Stimulated activated CD4-positive, alpha-beta T cell treated with anti-CD3 and anti-CD28 coated beads, Interleukin-1b, Interleukin-23, amount 100 ng/mL, for 1 hour (primary cell): ENCODE measurements around the gene PSMF1.
A peak's percentile ranks its signal among the peaks of the same experiment; 100 is the strongest.

Experiments
- DNase-seq, 2 donors: peaks; one replicate each; pipeline ENCODE4 v3.0.0-alpha.2; 2020; ENCODE audit warnings: low read depth in 2 of 2

The PSMF1 gene

DNA sequence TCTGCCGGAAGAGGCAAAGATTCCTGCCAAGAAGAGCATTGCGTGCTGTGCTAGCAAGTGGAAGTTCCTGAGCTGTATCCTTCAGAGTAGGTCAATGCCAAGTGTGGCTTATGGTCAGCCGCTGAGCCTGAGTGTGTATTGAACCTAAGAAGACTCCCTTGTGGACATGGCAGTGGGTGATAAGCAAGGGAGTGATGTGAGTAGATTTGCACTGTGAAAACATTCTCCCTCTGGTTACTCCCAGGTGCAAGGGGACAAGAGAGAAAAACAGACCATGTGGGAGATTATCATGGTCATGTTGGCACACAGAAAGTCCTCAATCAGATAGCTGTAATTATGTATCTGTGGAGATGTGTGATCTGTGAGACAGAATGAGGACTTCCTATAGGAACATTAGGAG lies 72.4 kb downstream of the PSMF1 start:
- DNase-seq, result no peak

DNA sequence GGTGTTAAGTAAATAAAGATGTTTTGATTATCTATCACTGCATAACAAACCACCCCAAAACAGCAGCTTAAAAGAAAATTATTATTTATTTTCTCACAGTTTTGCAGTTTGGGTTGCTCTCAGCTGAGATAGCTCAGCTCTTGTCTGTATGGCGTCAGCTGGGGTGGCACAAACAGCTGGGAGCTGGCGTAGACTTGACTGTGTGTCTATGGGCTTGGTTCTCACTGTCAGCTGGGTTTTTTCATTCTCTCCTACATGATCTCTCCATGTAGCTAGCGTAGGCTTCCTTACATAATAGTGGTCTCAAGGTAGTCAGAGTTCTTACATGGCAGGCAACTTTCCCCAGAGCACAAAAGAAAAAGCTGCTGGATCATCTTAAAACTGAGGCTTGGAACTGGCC lies 72.9 kb downstream of the PSMF1 start:
- no peak for DNase-seq

DNA sequence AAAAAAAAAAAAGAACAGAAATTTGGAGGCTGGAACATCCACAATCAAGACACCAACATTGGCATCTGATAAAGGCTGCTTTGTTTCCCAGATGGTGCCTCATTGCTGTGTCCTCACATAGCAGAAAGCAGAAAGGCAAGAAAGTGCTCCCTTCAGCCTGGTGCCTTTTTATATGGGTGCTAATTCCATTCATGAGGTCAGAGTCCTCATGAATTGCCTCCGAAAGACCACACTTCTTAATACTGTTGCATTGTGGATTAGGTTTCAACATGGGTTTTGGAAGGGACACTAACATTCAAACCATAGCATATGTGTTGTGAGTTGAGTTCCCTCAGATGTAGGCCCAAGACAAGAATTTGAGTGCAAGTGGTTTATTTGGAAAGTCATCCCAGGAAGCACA lies 76.8 kb downstream of the PSMF1 start:
- no peak for DNase-seq

DNA sequence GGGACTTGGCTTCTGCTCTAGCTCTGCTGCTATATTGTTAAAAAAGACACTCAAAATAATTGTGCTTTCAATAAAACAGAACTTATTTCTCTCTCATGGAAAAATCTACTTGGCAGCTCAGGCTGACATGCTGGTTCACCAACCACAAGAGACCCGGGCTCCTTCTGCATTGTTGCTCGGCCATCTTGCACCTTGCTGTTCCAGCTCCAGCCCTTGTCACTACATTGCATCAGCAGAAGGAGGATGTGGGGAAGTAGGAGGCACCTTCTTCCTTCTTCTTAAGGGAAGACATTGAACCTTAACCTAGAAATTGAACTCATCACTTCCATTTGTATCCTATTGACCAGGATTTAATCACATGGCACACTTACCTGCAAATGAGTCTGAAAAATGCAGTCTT lies 78.2 kb downstream of the PSMF1 start:
- DNase-seq, result no peak

DNA sequence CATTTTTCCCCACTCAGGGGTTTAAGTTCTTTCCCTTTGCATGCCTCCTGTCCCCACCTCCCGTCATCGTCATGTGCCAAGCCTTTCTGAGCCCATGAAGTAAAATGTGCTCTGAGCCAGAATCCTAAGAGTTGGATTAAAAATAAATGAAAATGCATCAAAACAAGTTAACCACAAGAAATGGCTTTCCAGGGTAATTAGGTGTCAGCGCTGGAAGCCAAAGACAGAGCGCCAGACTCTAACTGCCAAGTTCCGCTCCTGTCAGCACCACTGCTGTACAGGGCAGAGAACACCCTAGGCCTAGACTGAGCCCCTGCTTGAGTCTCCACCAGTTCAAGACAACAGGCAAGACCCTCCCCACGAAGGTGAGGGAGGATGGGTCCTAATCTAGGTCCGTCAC lies 79.4 kb downstream of the PSMF1 start:
- DNase-seq, result no peak

DNA sequence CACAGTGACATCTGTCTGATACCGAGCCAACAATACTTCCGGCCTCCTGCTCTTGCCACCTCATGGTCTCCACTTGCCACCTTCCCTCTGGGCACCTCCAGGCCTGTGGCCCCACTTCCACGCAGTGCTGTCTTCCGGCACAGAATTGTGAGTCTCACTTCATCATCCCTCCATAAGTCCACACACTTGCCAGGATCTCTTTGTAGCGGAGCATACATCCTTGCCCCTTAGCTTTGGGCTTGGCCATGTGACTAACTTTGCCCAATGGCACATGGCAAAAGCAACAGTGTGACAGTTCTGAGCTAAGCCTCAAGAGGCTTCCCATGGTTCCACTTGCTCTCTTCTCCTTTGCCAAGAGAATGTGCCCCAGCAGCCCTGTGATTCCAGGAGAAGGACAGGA lies 80.3 kb downstream of the PSMF1 start:
- no peak for DNase-seq

DNA sequence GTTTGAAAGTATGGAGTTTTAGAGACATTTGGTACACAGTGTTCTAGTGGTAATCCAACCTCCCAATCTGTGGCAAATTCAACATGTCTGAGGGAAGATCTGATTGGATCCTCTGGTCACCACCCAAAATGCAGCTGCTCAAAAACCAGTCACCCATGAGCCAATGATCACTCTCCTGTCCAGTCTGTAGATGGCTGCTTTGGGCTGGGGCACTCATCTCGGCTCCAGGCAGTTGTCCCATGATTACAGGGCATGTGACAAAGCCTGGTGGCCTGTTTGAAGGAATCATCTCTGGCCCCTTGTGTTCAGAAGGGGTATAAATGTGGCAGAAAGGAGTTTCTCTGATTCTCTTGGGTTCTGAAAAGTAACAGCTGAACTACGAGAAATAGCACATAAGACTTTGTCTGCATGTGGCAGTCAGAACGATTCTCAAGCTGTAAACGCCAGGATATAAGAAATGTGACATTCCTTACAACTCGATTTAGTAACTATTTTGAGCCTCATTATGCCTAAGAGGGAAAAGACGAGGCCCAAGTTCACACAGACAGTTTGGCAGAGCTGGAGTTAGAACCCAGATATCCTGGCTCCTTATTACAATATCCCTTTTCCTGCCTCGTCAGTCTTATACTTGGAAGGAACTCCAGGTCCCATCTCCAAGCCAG lies 80.9 kb downstream of the PSMF1 start:
- DNase-seq, result no peak

DNA sequence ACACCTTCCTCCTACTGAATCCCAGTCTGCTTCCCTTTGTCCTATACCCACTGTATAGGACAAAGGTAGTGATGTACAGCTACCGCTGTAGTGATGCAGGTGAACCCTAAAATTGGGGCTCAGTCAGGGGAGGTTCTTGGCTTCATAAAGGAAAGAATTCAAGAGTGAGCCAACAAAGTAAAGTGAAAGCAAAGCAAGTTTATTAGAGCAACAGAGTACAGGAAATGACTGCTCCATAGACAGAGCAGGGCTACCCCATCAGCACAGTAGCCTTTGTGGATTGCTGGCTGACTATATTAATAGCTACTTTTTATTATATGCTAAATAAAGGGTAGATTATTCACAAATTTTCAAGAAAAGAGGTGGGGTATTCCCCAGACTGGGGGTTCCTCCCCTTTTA lies 81.6 kb downstream of the PSMF1 start:
- no peak for DNase-seq

DNA sequence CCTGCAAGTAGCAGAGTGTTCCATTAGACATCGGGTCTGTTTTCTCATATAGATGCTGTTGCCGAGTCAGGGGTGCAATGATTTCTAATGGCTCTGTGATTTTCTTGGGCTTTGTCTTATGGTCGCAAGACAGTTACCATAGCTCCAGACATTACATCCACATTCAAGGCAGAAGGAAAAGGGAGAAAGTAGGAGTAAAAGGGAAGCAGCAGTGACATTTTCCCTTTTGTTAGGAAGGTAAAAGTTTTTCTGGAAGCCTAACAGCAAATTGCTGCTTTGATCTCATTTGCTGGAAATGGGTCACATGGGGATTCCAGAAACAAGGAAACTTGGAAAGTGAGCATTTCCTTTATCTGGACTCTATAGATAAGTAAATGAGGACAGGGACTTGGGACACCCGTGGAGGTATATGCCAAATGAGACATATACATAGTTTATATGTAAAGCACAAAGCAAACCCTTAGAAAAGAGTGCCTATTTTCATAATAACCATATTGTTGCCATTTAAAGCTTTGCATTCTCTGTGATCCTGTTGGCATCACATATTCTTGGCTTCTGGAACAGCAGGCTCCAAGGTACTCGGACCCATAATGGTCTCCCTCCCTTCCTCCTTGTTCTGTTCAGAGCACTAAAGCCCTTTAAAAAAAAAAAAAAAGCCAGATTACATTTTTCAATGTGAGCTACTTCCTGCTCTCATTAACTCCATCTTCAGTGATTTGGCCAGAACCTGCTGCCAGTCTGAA lies 84.5 kb downstream of the PSMF1 start, which contains the start of gene C20orf202:
Gene C20orf202 (plus strand): TSS at position 693 of the 743 bp plus-strand sequence. CDS start 132 bp downstream, outside the sequence.
- no peak for DNase-seq

DNA sequence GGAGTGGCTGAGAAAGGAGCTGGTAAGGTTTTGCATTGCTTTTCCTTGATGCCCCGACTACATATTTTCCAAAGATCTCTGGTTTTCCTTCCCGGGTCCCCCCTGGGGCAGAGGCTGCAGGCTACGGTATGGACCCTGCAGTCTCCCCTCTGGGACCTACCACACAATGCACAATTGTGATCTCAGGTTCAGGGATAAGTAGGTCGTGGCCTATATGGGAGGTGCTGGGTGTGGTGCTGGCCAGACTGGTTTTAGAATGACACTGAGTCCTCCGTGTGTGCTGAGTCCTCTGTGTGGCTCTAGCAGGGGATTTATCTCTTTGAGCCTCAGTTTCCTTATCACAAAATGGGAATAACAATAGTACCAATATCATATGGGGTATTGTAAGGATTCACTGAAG lies 85.2 kb downstream of the PSMF1 start:
- no peak for DNase-seq

DNA sequence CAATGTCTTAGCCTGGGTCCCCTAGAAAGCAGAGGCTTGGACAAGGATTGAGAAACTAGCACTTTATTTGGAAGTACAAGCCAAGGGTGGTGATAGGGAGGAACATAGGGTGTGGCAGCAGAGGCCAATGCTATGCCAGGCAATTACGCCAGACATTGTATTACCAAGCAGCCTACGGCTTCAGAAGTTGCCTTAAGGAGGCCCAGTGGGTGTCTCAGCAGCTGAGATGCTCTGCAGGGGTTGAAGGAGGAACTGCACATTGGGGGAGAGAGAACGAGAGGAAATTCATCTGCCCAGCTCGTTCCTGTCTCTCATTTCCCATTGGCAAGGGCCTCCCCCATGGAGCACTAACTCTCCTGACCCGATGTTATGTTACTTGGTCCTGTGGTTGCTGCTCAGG lies 85.7 kb downstream of the PSMF1 start:
- DNase-seq, result no peak

DNA sequence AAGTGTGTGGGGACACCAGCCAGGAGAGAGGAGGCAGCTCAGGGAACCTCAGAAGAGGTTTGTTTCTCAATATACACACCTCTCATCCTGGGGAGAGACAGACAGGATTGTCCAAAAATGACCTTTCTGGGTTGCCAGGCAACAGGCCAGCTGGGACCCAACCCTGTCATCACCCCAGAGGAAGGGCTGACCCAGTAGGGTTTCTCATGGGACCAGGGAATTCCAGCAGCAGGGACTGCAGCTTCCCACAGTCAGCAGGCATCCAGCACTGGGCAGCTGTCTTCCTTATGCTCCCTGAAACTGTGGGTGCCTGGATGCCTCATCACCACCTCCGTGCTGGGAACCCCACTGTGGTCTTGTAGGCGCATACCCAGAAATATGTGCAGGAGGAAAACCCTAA lies 86.2 kb downstream of the PSMF1 start:
- DNase-seq, result no peak

DNA sequence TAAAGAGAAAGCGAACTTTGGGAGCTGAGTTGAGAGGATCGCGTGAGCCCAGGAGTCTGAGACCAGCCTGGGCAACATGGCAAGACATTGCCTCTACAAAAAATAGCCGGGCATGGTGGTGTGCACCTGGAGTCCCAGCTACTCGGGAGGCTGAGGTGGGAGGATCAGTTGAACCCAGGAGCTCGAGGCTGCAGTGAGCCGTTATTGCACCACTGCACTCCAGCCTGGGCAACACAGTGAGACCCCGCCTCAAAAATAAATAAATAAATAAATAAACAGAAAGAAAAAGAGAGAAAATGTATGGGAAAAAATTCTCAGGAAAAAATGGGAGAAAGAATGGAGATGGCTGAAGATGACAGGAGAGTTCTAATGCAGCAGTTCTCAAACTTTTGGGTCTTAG lies 87.4 kb downstream of the PSMF1 start:
- no peak for DNase-seq

DNA sequence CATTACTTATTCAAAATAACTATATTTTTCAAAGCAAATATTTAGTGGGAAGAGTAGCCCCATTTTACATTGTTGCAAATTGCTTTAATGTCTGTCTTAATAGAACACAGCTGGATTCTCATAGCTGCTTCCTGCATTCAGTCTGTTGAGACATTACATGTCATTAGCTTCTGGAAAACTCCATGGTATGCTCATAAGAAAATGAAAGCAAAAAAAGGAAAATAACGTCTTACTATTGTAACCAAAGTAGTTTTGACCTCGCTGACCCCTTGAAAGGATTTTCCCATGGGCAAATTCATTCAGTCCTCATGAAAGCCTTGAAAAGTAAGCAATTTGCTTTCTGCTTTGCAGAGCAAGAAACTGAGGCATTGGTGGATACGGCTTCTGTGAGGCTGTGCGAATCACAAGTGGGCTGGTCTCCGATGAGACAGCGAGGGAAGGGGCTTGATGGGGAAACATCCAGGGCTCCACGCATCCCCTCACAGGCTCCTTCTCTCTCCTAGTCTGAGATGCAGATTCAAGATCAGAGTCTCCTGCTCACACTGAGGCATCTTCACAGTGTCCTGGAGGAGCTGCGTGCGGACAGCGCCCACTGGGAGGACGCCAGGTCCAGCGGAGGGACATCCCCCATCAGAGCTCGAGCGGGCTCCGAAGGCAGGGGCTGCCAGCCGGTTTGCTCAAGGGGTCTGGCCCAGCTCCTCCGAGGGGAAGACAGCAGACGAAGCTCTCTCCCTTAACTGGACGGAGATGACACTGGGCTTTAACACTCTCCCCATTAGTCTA lies 88.2 kb downstream of the PSMF1 start:
- no peak for DNase-seq

DNA sequence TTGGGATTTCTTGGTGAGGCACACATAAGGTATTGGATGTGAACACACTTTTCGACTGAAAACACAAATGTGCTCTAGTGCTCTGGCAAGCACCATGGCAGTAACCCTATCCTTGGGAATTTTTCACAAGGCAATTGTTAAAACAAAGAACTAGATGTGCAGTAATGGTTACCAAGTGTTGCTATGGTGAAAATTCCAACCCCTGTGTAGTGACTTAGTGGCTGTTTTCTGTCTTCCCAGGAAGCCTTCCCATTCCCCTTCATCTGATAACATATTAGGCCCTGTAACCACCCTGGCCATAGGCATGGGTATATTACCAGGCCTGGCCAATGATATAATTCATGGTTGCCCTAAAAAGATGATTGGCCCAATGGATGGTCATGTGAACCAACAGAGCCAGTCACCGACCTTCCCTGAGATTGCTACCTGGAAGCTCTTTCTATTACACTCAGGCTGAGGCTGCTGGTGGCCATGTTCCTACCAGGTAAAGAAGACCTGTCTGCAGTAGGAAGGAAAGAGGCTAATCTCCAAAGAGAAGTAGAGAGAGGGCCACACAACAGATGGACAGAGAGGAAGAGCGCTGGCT lies 89.0 kb downstream of the PSMF1 start:
- no peak for DNase-seq

DNA sequence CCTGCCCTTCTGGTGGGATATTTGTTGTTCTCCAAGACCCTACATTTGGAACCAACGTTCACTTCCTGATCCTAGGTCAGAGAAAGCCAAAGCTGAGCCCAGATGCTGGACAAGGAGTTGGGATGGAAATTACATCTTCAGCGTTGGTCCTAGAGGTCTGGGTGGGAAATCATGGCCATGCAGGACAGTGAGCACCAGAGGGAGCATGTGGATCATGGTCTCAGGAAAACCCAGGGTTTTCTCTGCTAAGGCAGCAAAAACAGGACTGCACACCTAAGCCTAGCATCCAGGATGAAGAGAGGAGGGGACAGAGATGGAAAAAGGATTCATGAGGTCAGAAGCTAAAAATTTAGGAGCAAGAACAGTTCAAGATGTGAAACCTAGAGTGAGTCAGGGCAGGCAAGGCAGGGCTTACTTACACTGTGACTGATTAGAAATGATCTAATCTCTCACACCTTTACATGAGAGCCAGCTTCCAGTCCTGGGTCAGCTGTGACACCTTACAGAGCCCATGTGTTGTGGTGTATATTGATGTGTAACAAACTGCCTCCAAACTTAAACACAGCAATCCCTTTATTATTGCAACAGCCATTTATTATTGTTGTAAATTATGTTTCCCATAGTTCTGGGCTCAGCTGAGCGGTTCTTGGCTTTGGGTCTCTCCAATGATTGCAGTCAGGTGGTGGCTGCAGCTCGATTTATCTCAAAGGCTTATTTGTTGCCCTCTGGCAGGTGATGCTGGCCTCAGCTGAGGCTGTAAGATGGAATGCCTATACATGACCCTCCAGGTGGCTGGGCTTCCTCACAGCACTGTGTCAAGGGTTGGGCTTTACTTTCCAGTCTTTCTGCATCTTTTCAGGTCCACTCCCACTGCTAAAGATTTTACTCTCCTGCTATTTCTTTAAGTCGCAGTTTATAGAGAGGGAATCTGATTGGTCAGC lies 91.3 kb downstream of the PSMF1 start:
- no peak for DNase-seq

DNA sequence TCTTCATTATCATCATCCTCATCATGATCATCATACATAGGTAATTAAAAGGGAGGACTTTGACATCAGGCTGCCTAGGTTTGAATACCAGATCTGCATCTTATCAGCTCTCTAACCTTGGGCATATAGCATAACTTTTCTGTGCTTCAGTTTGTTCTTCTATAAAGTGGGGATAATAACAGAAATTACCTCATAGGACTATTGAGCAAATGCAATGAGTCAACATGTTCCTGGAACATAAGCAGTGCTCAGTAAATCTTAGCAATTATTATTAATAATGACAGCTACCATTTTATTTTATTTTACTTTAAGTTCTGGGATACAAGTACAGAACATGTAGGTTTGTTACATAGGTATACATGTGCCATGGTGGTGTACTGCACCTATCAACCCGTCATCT lies 92.1 kb downstream of the PSMF1 start:
- DNase-seq, result no peak

DNA sequence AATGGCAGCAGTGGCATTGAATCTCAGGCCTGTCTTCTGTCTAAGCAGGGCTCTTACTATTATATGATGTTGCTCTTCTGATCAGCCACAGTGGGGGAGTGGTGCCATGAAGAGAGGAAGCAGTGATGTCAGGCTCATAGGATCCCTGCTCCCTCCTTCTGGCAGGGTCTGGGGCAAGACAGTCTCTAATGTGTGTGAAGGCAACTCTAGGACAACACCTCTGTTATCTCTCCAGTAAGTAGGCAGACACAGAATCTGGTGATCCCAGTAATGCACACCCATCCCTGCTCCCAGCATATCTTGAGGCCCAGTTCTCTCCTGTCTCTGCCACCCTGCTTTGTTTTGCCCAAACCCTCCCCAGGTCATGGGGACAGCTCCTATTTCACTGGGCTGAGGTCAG lies 93.6 kb downstream of the PSMF1 start:
- no peak for DNase-seq

DNA sequence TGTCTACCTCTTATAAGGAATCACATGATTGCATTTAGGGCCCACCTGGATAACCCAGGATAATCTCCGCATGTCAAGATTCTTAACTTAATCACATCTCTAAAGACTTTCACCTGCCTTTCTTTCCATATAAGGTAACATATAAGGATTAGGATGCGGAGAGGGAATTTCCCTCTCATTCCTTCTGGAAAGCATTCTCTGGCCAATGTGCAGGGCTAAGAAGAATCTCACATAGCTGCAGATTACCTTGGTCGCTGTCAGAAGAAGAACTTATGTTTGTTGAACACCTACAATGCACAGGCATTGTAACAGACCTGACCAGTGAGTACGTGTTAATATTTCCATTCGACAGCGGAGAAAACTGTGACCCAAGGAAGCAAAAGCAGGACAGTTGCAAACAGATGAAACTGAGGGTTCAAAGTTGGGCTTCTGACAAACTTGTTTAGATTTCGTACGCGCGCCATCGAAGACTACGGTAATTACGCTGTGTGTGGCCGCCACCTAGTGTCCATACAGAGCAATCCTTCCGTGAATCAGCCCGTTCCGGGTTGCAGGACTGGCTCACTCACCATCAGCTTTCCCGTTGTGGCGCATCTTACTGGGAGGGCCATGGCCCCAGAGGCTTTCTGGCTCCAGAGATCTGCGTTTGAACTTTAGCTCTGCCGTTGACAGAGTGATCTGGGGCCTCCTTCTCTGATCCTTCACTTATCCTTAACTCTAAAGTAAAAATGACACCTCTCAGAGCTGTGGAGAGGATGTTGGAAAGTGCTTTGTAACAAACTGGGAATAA lies 94.4 kb downstream of the PSMF1 start:
- peak; percentile 12 to 40 for DNase-seq

DNA sequence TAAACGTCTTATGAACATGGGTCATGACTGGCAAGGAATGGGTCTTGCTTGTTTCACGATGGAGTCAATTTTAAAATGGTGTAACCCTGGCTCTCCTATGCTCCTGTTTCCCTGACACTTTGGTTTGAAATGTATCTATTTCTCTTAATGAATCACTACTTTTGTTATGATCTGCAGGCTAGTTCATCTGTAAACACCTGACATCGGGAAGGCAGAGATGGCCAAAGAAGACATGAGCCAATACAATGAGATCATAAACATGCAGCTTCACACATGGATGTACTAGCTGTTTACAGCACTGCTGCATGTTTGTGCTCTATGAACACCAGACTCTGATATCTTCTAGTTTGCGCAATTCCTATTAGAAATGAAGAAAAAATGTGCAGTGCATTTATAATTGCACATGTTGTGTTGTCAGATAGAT lies 96.4 kb downstream of the PSMF1 start:
- DNase-seq, result no peak
